K562 (cell line): ENCODE measurements around the gene HCCS. TPM values are rescaled to one million over a fixed set of nuclear protein-coding genes. Genes with fewer than 3 reads are reported as not detected.

Experiments used
- AFF4 ChIP-seq: sonication (generic); formaldehyde crosslinking; IDR thresholded peaks from 2 replicates; pipeline ENCODE4 v1.8.0; 2023; ENCODE audit warnings: mild to moderate bottlenecking, missing genetic modification reagents
- ARID1B ChIP-seq: fragments of 450-650 bp; IDR thresholded peaks from 2 replicates; pipeline ENCODE4 v1.6.1; 2016; ENCODE audit warnings: antibody characterized with exemption, mild to moderate bottlenecking, inconsistent platforms
- ARNT ChIP-seq, 2 experiments: fragments of 450-650 bp; IDR thresholded peaks; 2 replicates each; pipeline ENCODE4 v1.6.1; 2016; ENCODE audit warnings: mild to moderate bottlenecking in 1 of 2
- CBFA2T2 ChIP-seq: fragments of 450-650 bp; conservative IDR thresholded peaks from 2 replicates; pipeline ENCODE4 v1.6.1; 2017; ENCODE audit warnings: mild to moderate bottlenecking
- CBFA2T3 ChIP-seq: fragments of 450-650 bp; IDR thresholded peaks from 2 replicates; pipeline ENCODE4 v1.6.1; 2017
- EHMT2 ChIP-seq: fragments of 450-650 bp; IDR thresholded peaks from 2 replicates; pipeline ENCODE4 v1.6.1; 2018; ENCODE audit warnings: antibody characterized with exemption
- GABPB2 ChIP-seq: fragments of 250-450 bp; sonication (Bioruptor Pico); conservative IDR thresholded peaks from 2 replicates; pipeline ENCODE4 v1.5.1; 2021; ENCODE audit warnings: mild to moderate bottlenecking
- KHSRP ChIP-seq: fragments of 450-650 bp; IDR thresholded peaks from 2 replicates; pipeline ENCODE4 v1.6.1; 2017
- MLLT1 ChIP-seq, 2 experiments: fragments of 450-650 bp; IDR thresholded peaks; 2 replicates each; pipeline ENCODE4 v1.6.1; 2016
- MXD1 ChIP-seq: fragments of 250-450 bp; sonication (Bioruptor Pico); IDR thresholded peaks from 2 replicates; pipeline ENCODE4 v1.8.0; 2021; ENCODE audit warnings: borderline replicate concordance, mild to moderate bottlenecking, moderate library complexity; ENCODE audit not compliant: poor library complexity, severe bottlenecking
- NCOR1 ChIP-seq: fragments of 450-650 bp; IDR thresholded peaks from 2 replicates; pipeline ENCODE4 v1.6.1; 2016; ENCODE audit warnings: mild to moderate bottlenecking, moderate library complexity
- NR2F6 ChIP-seq: fragments of 450-650 bp; formaldehyde crosslinking; IDR thresholded peaks from 2 replicates; pipeline ENCODE4 v1.4.0; 2020; ENCODE audit warnings: mild to moderate bottlenecking
- PHF20 ChIP-seq: fragments of 450-650 bp; IDR thresholded peaks from 2 replicates; pipeline ENCODE4 v1.6.1; 2018; ENCODE audit not compliant: partially characterized antibody
- PHF8 ChIP-seq: fragments of 200-600 bp; sonication (generic); IDR thresholded peaks from 2 replicates; pipeline ENCODE4 v1.6.1; 2012; ENCODE audit warnings: mixed run types, mild to moderate bottlenecking, inconsistent platforms, low read length, moderate library complexity, borderline replicate concordance
- PKNOX1 ChIP-seq: fragments of 450-650 bp; IDR thresholded peaks from 2 replicates; pipeline ENCODE4 v1.6.1; 2016
- TARDBP ChIP-seq: fragments of 450-650 bp; IDR thresholded peaks from 2 replicates; pipeline ENCODE4 v1.6.1; 2016
- TGIF2 ChIP-seq: sonication (generic); formaldehyde crosslinking; IDR thresholded peaks from 2 replicates; pipeline ENCODE4 v1.8.1; 2022; ENCODE audit warnings: mild to moderate bottlenecking, missing genetic modification reagents, moderate library complexity
- THRA ChIP-seq: fragments of 450-650 bp; IDR thresholded peaks from 2 replicates; pipeline ENCODE4 v1.6.1; 2017; ENCODE audit warnings: mild to moderate bottlenecking, moderate library complexity
- XRCC3 ChIP-seq: fragments of 450-650 bp; IDR thresholded peaks from 2 replicates; pipeline ENCODE4 v1.6.1; 2017; ENCODE audit warnings: mild to moderate bottlenecking, moderate library complexity
- ZBTB1 ChIP-seq: sonication (generic); formaldehyde crosslinking; IDR thresholded peaks from 2 replicates; pipeline ENCODE4 v1.8.1; 2023; ENCODE audit warnings: missing genetic modification reagents, low read depth, mild to moderate bottlenecking, borderline replicate concordance
- ZNF12 ChIP-seq: sonication (generic); formaldehyde crosslinking; IDR thresholded peaks from 2 replicates; pipeline ENCODE4 v1.4.0; 2020; ENCODE audit warnings: mild to moderate bottlenecking, missing genetic modification reagents
- polyA plus RNA-seq, 8 experiments: library from polyadenylated mRNA; depleted of rRNA in 4 of 8; stranded (reverse) in 5 of 8; unstranded in 3 of 8; fragments of >200 nt; fragmentation: Nextera tagmentation in 2 of 8; fragmentation: Illumina TruSeq in 1 of 8; extraction: Ambion mirVana in 2 of 8; extraction: Trizol in 1 of 8; gene quantifications; 2 replicates each; pipeline versions ENCODE4 v1.2.1 to v1.2.3, GENCODE V29; 2011 to 2014; ENCODE audit warnings: inconsistent platforms in 1 of 8, missing spikeins in 1 of 8
- total RNA-seq, 7 experiments: library from RNA; depleted of rRNA in 6 of 7; stranded (reverse); fragments of >200 nt in 6 of 7; fragmentation: Illumina TruSeq in 2 of 7; extraction: Trizol in 2 of 7; gene quantifications; 2 replicates each; pipeline versions ENCODE4 v1.2.1 to v1.2.3, GENCODE V29; 2011 to 2021; ENCODE audit warnings: low replicate concordance in 1 of 7

HCCS gene
- total and polyA plus RNA-seq, 9 of the 15 experiments (the other 6 are each of a cell fraction or from before 2014, with no cell fraction given) = 22.9 to 81.5 (median 66.9) TPM

- TF ChIP-seq MXD1 = no peak
- no peak for TF ChIP-seq EHMT2
- TF ChIP-seq PHF20 = no peak
- 0 out of 2 replicates have a peak, but pooled peaks have one; percentile 9 for TF ChIP-seq THRA
- no peak for TF ChIP-seq PKNOX1
- no peak for TF ChIP-seq KHSRP
- no peak for TF ChIP-seq XRCC3
- TF ChIP-seq TGIF2 (CRISPR knock-in tag) = no peak
- no peak for TF ChIP-seq ARNT (IDR thresholded peaks at IDR 0.05)
- no peak for TF ChIP-seq MLLT1 (IDR thresholded peaks at IDR 0.05)
- peak; percentile 77 for TF ChIP-seq ARID1B
- TF ChIP-seq ZBTB1 (CRISPR knock-in tag) = no peak
- peak; percentile 76 for TF ChIP-seq CBFA2T3
- no peak for TF ChIP-seq ZNF12 (CRISPR knock-in tag)
- no peak for TF ChIP-seq TARDBP
- TF ChIP-seq AFF4 (CRISPR knock-in tag) = no peak
- no peak for TF ChIP-seq GABPB2 (CRISPR knock-in tag)
- peak; percentile 46 for TF ChIP-seq NCOR1
- no peak for TF ChIP-seq NR2F6
- peak; percentile 58 for TF ChIP-seq CBFA2T2
- TF ChIP-seq PHF8 = no peak
Observed at GRCh38 chrX:11135564-11136185, 24.5 kb downstream of the HCCS start (continued).
